ENCODE data around the gene KRTAP5-7.

DNA sequence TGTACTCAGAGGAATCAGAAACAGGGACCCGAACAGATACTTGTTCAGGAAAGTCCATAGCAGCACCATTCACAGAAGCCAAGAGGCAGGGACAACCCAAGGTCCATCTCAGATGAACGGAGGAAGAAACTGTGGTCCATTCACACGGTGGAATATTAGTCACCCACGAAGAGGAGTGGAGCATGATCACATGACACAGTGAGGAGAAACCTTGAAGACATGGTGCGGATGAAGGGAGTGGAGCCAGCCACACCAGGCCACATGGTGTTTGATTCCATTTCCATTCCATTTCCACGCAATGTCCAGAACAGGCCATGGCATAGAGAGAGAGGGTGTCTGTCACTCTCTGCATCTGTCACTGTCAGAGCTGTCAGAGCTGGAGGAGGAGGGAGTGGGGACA, 43.4 kb upstream of the KRTAP5-7 start:
- TF ChIP-seq ZNF114 (CRISPR knock-in tag; IDR thresholded peaks at IDR 0.05) (no peak), POLR2AphosphoS5 (IDR thresholded peaks at IDR 0.05; ENCODE audit: low read depth) (no peak), STAT1 (IDR thresholded peaks at IDR 0.05; ENCODE audit: unreplicated experiment) (no peak)
- TF ChIP-seq, protein P1, sequence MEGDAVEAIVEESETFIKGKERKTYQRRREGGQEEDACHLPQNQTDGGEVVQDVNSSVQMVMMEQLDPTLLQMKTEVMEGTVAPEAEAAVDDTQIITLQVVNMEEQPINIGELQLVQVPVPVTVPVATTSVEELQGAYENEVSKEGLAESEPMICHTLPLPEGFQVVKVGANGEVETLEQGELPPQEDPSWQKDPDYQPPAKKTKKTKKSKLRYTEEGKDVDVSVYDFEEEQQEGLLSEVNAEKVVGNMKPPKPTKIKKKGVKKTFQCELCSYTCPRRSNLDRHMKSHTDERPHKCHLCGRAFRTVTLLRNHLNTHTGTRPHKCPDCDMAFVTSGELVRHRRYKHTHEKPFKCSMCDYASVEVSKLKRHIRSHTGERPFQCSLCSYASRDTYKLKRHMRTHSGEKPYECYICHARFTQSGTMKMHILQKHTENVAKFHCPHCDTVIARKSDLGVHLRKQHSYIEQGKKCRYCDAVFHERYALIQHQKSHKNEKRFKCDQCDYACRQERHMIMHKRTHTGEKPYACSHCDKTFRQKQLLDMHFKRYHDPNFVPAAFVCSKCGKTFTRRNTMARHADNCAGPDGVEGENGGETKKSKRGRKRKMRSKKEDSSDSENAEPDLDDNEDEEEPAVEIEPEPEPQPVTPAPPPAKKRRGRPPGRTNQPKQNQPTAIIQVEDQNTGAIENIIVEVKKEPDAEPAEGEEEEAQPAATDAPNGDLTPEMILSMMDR (conservative IDR thresholded peaks at IDR 0.05; ENCODE audit: low read depth in 2 of 2), result no peak
